Neural cell (in vitro differentiated cells): ENCODE results near the gene LPAR1. TPM values are rescaled to one million over a fixed set of nuclear protein-coding genes. Genes with fewer than 3 reads are reported as not detected.

ENCODE experiments used
- H2AFZ ChIP-seq: fragments of 200-600, 300-800 bp; sonication (generic), shearing (Covaris generic); 2 replicates; pipeline ENCODE4 v1.6.0; 2014; ENCODE audit warnings: low read depth, mild to moderate bottlenecking, antibody characterized with exemption, low read length, moderate library complexity
- H3F3A ChIP-seq: fragments of 200-600 bp; shearing (Covaris generic); 2 replicates; pipeline ENCODE4 v1.6.1; 2016; ENCODE audit warnings: mild to moderate bottlenecking, moderate library complexity, mixed read lengths, antibody characterized with exemption, low read length; ENCODE audit not compliant: insufficient read depth, poor library complexity, severe bottlenecking
- H3K27ac ChIP-seq: fragments of 200-600, 300-800 bp; sonication (generic), shearing (Covaris generic); 2 replicates; pipeline ENCODE4 v1.5.1; 2014; ENCODE audit warnings: mild to moderate bottlenecking, low read length, moderate library complexity
- H3K27me3 ChIP-seq: fragments of 300-800, 200-600 bp; sonication (generic), shearing (Covaris generic); 2 replicates; pipeline ENCODE4 v1.6.0; 2014; ENCODE audit warnings: mild to moderate bottlenecking, low read depth, low read length, moderate library complexity; ENCODE audit not compliant: insufficient read depth
- H3K36me3 ChIP-seq: fragments of 300-800, 200-600 bp; sonication (generic), shearing (Covaris generic); 2 replicates; pipeline ENCODE4 v1.5.1; 2014; ENCODE audit warnings: mild to moderate bottlenecking, antibody characterized with exemption, low read length, moderate library complexity; ENCODE audit not compliant: insufficient read depth
- H3K4me2 ChIP-seq: fragments of 300-800, 200-600 bp; sonication (generic), shearing (Covaris generic); 2 replicates; pipeline ENCODE4 v1.6.0; 2014; ENCODE audit warnings: mild to moderate bottlenecking, low read length
- H3K4me3 ChIP-seq: fragments of 300-800, 200-600 bp; sonication (generic), shearing (Covaris generic); 2 replicates; pipeline ENCODE4 v1.5.1; 2014; ENCODE audit warnings: mild to moderate bottlenecking, low read length, moderate library complexity
- H3K79me2 ChIP-seq: fragments of 200-600 bp; shearing (Covaris generic); replicated peaks from 2 replicates; pipeline ENCODE4 v1.6.0; 2014; ENCODE audit warnings: mild to moderate bottlenecking, low read length, moderate library complexity; ENCODE audit not compliant: insufficient read depth
- H3K9ac ChIP-seq: fragments of 300-800, 200-600 bp; sonication (generic), shearing (Covaris generic); 2 replicates; pipeline ENCODE4 v1.6.1; 2016; ENCODE audit warnings: mild to moderate bottlenecking, low read length, mixed read lengths
- H3K9me2 ChIP-seq: fragments of 200-600 bp; shearing (Covaris generic); 2 replicates; pipeline ENCODE4 v1.6.1; 2016; ENCODE audit warnings: mild to moderate bottlenecking, low read length, mixed read lengths; ENCODE audit not compliant: insufficient read depth
- H3K9me3 ChIP-seq: fragments of 200-600, 300-800 bp; sonication (generic), shearing (Covaris generic); 2 replicates; pipeline ENCODE4 v1.6.1; 2016; ENCODE audit warnings: mild to moderate bottlenecking, mixed run types, low read length, moderate library complexity, mixed read lengths
- H4K20me1 ChIP-seq: fragments of 200-600 bp; shearing (Covaris generic); 2 replicates; pipeline ENCODE4 v1.6.1; 2016; ENCODE audit warnings: mild to moderate bottlenecking, mixed run types; ENCODE audit not compliant: insufficient read depth
- EP300 ChIP-seq: fragments of 450-650 bp; conservative IDR thresholded peaks from 2 replicates; pipeline ENCODE4 v1.6.1; 2014; ENCODE audit warnings: antibody characterized with exemption, mild to moderate bottlenecking, moderate library complexity; ENCODE audit not compliant: poor library complexity, severe bottlenecking
- EZH2 ChIP-seq: fragments of 200-600, 300-800 bp; shearing (Covaris generic), sonication (generic); IDR thresholded peaks from 2 replicates; pipeline ENCODE4 v1.6.1; 2014; ENCODE audit warnings: antibody characterized with exemption, low read length, borderline replicate concordance, mild to moderate bottlenecking; ENCODE audit not compliant: insufficient read depth, poor library complexity, severe bottlenecking
- MXI1 ChIP-seq: fragments of 450-650 bp; conservative IDR thresholded peaks from 2 replicates; pipeline ENCODE4 v1.6.1; 2014; ENCODE audit warnings: antibody characterized with exemption, mild to moderate bottlenecking; ENCODE audit not compliant: poor library complexity, severe bottlenecking
- POLR2AphosphoS5 ChIP-seq: IDR thresholded peaks from 2 replicates; pipeline ENCODE4 v1.6.1; 2012
- RAD21 ChIP-seq: fragments of 450-650 bp; conservative IDR thresholded peaks from 2 replicates; pipeline ENCODE4 v1.6.1; 2014; ENCODE audit warnings: antibody characterized with exemption, mild to moderate bottlenecking, moderate library complexity
- SMC3 ChIP-seq: fragments of 450-650 bp; conservative IDR thresholded peaks from 2 replicates; pipeline ENCODE4 v1.6.1; 2014; ENCODE audit warnings: antibody characterized with exemption, mild to moderate bottlenecking, moderate library complexity; ENCODE audit not compliant: poor library complexity
- TAF1 ChIP-seq: IDR thresholded peaks from 2 replicates; pipeline ENCODE4 v1.6.1; 2012; ENCODE audit warnings: low read depth
- polyA plus RNA-seq: library from polyadenylated mRNA; depleted of rRNA; stranded (reverse); fragments of >200 nt; gene quantifications from 2 replicates; pipeline ENCODE4 v1.2.3, GENCODE V29; 2014
- TF ChIP-seq, protein P1 (sequence below): fragments of 450-650 bp; IDR thresholded peaks from 2 replicates; pipeline ENCODE4 v1.5.1; 2014; ENCODE audit warnings: antibody characterized with exemption, mild to moderate bottlenecking, moderate library complexity; ENCODE audit not compliant: poor library complexity, severe bottlenecking
- TF ChIP-seq, protein P2 (sequence below): IDR thresholded peaks from 2 replicates; pipeline ENCODE4 v1.6.1; 2012; ENCODE audit warnings: borderline replicate concordance

Gene LPAR1
- polyA plus RNA-seq, 1 donor from 2014 or later: 0.54 TPM

DNA sequence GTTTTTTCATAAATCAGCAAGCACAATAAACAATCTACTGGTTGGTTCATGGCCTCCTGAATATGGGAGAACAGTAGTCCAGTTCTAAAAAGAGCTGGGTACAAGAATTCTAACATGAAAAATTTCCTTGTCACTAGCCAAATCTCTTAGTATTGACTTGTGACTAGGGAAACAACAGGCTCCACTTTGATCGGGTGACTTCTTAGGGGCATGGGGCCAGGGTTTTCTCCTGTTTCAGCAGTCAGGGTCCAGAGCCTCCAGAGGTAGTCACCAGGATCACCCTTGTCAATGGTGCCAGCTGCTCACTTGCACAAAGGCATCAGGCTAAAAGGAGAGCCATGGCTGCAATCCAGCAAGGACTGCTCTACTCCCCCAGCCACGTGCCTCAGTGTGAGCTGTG is 38.1 kb downstream of the LPAR1 start:
- TF ChIP-seq, protein P1, sequence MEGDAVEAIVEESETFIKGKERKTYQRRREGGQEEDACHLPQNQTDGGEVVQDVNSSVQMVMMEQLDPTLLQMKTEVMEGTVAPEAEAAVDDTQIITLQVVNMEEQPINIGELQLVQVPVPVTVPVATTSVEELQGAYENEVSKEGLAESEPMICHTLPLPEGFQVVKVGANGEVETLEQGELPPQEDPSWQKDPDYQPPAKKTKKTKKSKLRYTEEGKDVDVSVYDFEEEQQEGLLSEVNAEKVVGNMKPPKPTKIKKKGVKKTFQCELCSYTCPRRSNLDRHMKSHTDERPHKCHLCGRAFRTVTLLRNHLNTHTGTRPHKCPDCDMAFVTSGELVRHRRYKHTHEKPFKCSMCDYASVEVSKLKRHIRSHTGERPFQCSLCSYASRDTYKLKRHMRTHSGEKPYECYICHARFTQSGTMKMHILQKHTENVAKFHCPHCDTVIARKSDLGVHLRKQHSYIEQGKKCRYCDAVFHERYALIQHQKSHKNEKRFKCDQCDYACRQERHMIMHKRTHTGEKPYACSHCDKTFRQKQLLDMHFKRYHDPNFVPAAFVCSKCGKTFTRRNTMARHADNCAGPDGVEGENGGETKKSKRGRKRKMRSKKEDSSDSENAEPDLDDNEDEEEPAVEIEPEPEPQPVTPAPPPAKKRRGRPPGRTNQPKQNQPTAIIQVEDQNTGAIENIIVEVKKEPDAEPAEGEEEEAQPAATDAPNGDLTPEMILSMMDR: no peak
- TF ChIP-seq TAF1 (no peak), MXI1 (no peak), POLR2AphosphoS5 (no peak), RAD21 (no peak), EP300 (no peak), SMC3 (no peak), EZH2 (no peak)
- TF ChIP-seq, protein P2, sequence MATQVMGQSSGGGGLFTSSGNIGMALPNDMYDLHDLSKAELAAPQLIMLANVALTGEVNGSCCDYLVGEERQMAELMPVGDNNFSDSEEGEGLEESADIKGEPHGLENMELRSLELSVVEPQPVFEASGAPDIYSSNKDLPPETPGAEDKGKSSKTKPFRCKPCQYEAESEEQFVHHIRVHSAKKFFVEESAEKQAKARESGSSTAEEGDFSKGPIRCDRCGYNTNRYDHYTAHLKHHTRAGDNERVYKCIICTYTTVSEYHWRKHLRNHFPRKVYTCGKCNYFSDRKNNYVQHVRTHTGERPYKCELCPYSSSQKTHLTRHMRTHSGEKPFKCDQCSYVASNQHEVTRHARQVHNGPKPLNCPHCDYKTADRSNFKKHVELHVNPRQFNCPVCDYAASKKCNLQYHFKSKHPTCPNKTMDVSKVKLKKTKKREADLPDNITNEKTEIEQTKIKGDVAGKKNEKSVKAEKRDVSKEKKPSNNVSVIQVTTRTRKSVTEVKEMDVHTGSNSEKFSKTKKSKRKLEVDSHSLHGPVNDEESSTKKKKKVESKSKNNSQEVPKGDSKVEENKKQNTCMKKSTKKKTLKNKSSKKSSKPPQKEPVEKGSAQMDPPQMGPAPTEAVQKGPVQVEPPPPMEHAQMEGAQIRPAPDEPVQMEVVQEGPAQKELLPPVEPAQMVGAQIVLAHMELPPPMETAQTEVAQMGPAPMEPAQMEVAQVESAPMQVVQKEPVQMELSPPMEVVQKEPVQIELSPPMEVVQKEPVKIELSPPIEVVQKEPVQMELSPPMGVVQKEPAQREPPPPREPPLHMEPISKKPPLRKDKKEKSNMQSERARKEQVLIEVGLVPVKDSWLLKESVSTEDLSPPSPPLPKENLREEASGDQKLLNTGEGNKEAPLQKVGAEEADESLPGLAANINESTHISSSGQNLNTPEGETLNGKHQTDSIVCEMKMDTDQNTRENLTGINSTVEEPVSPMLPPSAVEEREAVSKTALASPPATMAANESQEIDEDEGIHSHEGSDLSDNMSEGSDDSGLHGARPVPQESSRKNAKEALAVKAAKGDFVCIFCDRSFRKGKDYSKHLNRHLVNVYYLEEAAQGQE: no peak
- Histone ChIP-seq H3K9me2 (no peaks in the 10 kb centered on the region), H3K79me2 (no peaks in the 10 kb centered on the region), H2AFZ (no peak overlapping the region), H3K27ac (no peak overlapping the region), H3K9ac (no peak overlapping the region), H3K4me2 (no peak overlapping the region), H3K9me3 (no peaks in the 10 kb centered on the region), H3K4me3 (no peak overlapping the region), H3K36me3 (no peaks in the 10 kb centered on the region), H4K20me1 (no peaks in the 10 kb centered on the region), H3K27me3 (no peaks in the 10 kb centered on the region), H3F3A (no peaks in the 10 kb centered on the region)

DNA sequence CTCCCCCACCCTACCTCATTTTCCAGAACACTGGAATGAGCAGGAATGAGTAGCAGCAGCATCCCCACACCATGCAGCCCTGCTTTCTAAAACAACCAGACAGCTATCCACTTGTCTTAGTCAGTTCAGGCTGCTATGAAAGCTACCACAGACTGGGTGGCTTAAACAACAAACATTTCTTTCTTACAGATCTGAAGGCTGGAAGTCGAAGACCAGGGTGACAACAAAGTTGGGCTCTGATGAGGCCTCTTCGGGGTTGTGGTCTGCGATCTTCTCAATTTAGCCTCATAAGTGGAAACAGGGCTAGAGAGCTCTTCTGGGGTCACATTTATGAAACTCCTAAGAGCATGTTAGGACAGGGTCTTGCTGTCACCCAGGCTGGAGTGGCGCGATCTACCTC is 38.9 kb downstream of the LPAR1 start:
- no peaks in the 10 kb centered on the region for H3K36me3 ChIP-seq
- no peak overlapping the region for H3K9ac ChIP-seq
- H3F3A ChIP-seq: no peaks in the 10 kb centered on the region
- H4K20me1 ChIP-seq: no peaks in the 10 kb centered on the region
- H3K79me2 ChIP-seq: no peaks in the 10 kb centered on the region
- H3K9me3 ChIP-seq: no peaks in the 10 kb centered on the region
- H2AFZ ChIP-seq: no peak overlapping the region
- TF ChIP-seq EZH2 (no peak), POLR2AphosphoS5 (no peak)
- TF ChIP-seq, protein P1: no peak
- TF ChIP-seq, protein P2: no peak
- H3K4me3 ChIP-seq: no peak overlapping the region
- H3K9me2 ChIP-seq: no peaks in the 10 kb centered on the region
- no peaks in the 10 kb centered on the region for H3K27me3 ChIP-seq
- H3K4me2 ChIP-seq: no peak overlapping the region
- H3K27ac ChIP-seq: no peak overlapping the region
